Gastrocnemius medialis (tissue), 4 donors: ENCODE measurements around the gene TRIM14.
"Not testable (repeated sequence)": the region's sequence is repeated elsewhere in the genome, so short reads cannot be mapped to it uniquely, and the experiment has no call there.

ENCODE experiments used
- CTCF ChIP-seq, 5 experiments: fragments of 450-650 bp in 3 of 5; fragments of 200-600 bp in 2 of 5; sonication (generic) in 2 of 5; IDR thresholded peaks in 4 of 5; conservative IDR thresholded peaks in 1 of 5; 1 replicate in 4 of 5; 2 replicates in 1 of 5; pipeline ENCODE4 v1.5.1; 2016 to 2019; ENCODE audit warnings: antibody characterized with exemption in 5 of 5, mild to moderate bottlenecking in 3 of 5, moderate library complexity in 3 of 5
- POLR2A ChIP-seq, 2 donors: fragments of 450-650 bp; IDR thresholded peaks; one replicate each; pipeline ENCODE4 v1.6.1; 2017; ENCODE audit warnings: antibody characterized with exemption in 2 of 2, mild to moderate bottlenecking in 2 of 2, moderate library complexity in 2 of 2

- TF ChIP-seq CTCF (IDR thresholded peaks at IDR 0.05 in 4 of 5, conservative IDR thresholded peaks at IDR 0.05 in 1 of 5); POLR2A (IDR thresholded peaks at IDR 0.05): not testable (repeated sequence)
Measured at GRCh38 chr9:98130060-98130459, 11.0 kb upstream of the TRIM14 start.
